ENCODE measurements around the gene IP6K3. TPM values are rescaled to one million over a fixed set of nuclear protein-coding genes. Genes with fewer than 3 reads are reported as not detected.

Gene IP6K3
- total RNA-seq, 2 donors from 2014 or later: 17.3 to 29.9 TPM

GRCh38 chr6:33781131-33781975, 34.6 kb upstream of the IP6K3 start:
- no peak for DNase-seq (ENCODE audit: low spot score)
- Histone ChIP-seq H3K4me1 (peaks cover 0 to 42% of the 10 kb centered on the region in 2 donors), H3K9me3 (no peaks in the 10 kb centered on the region), H3K27me3 (no peaks in the 10 kb centered on the region), H3K36me3 (peaks cover 82% of the 10 kb centered on the region), H3K4me3 (no peak overlapping the region), H3K27ac (peak overlapping the region; percentile 39 to 53)
- no peak for TF ChIP-seq CTCF (IDR thresholded peaks at IDR 0.05)

- no peak for TF ChIP-seq CTCF (IDR thresholded peaks at IDR 0.05)
- peaks cover 91% of the 10 kb centered on the region for H3K36me3 ChIP-seq
- H3K9me3 ChIP-seq: no peaks in the 10 kb centered on the region
- peaks cover 0 to 27% of the 10 kb centered on the region in 2 donors for H3K4me1 ChIP-seq
- H3K27me3 ChIP-seq: no peaks in the 10 kb centered on the region
- no peak overlapping the region for H3K4me3 ChIP-seq
- no peak overlapping the region for H3K27ac ChIP-seq
- DNase-seq (ENCODE audit: low spot score): no peak
Measured at GRCh38 chr6:33779895-33780294, 33.2 kb upstream of the IP6K3 start.

- peaks cover 94% of the 10 kb centered on the region for H3K36me3 ChIP-seq
- H3K27ac ChIP-seq: no peak overlapping the region
- peaks cover 0 to 21% of the 10 kb centered on the region in 2 donors for H3K4me1 ChIP-seq
- no peak for DNase-seq (ENCODE audit: low spot score)
- H3K4me3 ChIP-seq: no peak overlapping the region
- no peaks in the 10 kb centered on the region for H3K27me3 ChIP-seq
- H3K9me3 ChIP-seq: no peaks in the 10 kb centered on the region
- TF ChIP-seq CTCF (IDR thresholded peaks at IDR 0.05): no peak
Measured at GRCh38 chr6:33779290-33779689, 32.6 kb upstream of the IP6K3 start.

GRCh38 chr6:33778444-33779121, 31.9 kb upstream of the IP6K3 start:
- Histone ChIP-seq H3K27me3 (no peaks in the 10 kb centered on the region), H3K27ac (no peak overlapping the region), H3K9me3 (no peaks in the 10 kb centered on the region), H3K36me3 (peaks cover 92% of the 10 kb centered on the region), H3K4me3 (no peak overlapping the region), H3K4me1 (peaks cover 0 to 21% of the 10 kb centered on the region in 2 donors)
- TF ChIP-seq CTCF (IDR thresholded peaks at IDR 0.05): no peak
- no peak for DNase-seq (ENCODE audit: low spot score)

GRCh38 chr6:33777398-33778388, 31.0 kb upstream of the IP6K3 start:
- no peak for DNase-seq (ENCODE audit: low spot score)

More at GRCh38 chr6:33777398-33778388, 31.0 kb upstream of the IP6K3 start:
- Histone ChIP-seq H3K4me1 (peaks cover 0 to 24% of the 10 kb centered on the region in 2 donors), H3K9me3 (no peaks in the 10 kb centered on the region), H3K27me3 (no peaks in the 10 kb centered on the region), H3K36me3 (peaks cover 92% of the 10 kb centered on the region), H3K27ac (no peak overlapping the region), H3K4me3 (no peak overlapping the region)
- TF ChIP-seq CTCF (IDR thresholded peaks at IDR 0.05): no peak

Data from right atrium auricular region (tissue), 2 donors.